Gastrocnemius medialis (tissue), 4 donors: ENCODE data around the gene PTPRN2.
"Not testable (repeated sequence)": the region's sequence is repeated elsewhere in the genome, so short reads cannot be mapped to it uniquely, and the experiment has no call there.

Experiments
- POLR2A ChIP-seq, 2 donors: fragments of 450-650 bp; IDR thresholded peaks; one replicate each; pipeline ENCODE4 v1.6.1; 2017; ENCODE audit warnings: antibody characterized with exemption in 2 of 2, mild to moderate bottlenecking in 2 of 2, moderate library complexity in 2 of 2
- TF ChIP-seq, protein P1 (sequence below), 5 experiments: fragments of 450-650 bp in 3 of 5; fragments of 200-600 bp in 2 of 5; sonication (generic) in 2 of 5; IDR thresholded peaks in 4 of 5; conservative IDR thresholded peaks in 1 of 5; 1 replicate in 4 of 5; 2 replicates in 1 of 5; pipeline ENCODE4 v1.5.1; 2016 to 2019; ENCODE audit warnings: antibody characterized with exemption in 5 of 5, mild to moderate bottlenecking in 3 of 5, moderate library complexity in 3 of 5

- TF ChIP-seq, protein P1, sequence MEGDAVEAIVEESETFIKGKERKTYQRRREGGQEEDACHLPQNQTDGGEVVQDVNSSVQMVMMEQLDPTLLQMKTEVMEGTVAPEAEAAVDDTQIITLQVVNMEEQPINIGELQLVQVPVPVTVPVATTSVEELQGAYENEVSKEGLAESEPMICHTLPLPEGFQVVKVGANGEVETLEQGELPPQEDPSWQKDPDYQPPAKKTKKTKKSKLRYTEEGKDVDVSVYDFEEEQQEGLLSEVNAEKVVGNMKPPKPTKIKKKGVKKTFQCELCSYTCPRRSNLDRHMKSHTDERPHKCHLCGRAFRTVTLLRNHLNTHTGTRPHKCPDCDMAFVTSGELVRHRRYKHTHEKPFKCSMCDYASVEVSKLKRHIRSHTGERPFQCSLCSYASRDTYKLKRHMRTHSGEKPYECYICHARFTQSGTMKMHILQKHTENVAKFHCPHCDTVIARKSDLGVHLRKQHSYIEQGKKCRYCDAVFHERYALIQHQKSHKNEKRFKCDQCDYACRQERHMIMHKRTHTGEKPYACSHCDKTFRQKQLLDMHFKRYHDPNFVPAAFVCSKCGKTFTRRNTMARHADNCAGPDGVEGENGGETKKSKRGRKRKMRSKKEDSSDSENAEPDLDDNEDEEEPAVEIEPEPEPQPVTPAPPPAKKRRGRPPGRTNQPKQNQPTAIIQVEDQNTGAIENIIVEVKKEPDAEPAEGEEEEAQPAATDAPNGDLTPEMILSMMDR (IDR thresholded peaks at IDR 0.05 in 4 of 5, conservative IDR thresholded peaks at IDR 0.05 in 1 of 5) = not testable (repeated sequence)
- TF ChIP-seq POLR2A (IDR thresholded peaks at IDR 0.05) = not testable (repeated sequence)
Measured at GRCh38 chr7:158147431-158147830, 440.2 kb downstream of the PTPRN2 start.
